HUES64 (cell line): Measurements from ENCODE around the gene BMERB1.

ENCODE experiments used
- H3K27ac ChIP-seq: 2 replicates; pipeline ENCODE4 v1.7.0; 2013; ENCODE audit warnings: low read depth, low read length, inconsistent platforms
- H3K27me3 ChIP-seq: 2 replicates; pipeline ENCODE4 v1.6.1; 2013; ENCODE audit warnings: mild to moderate bottlenecking, low read length; ENCODE audit not compliant: insufficient read depth
- H3K36me3 ChIP-seq: 2 replicates; pipeline ENCODE4 v1.6.1; 2013; ENCODE audit warnings: mild to moderate bottlenecking, low read length; ENCODE audit not compliant: insufficient read depth
- H3K4me1 ChIP-seq: 2 replicates; pipeline ENCODE4 v1.6.1; 2013; ENCODE audit warnings: mild to moderate bottlenecking, low read length, moderate library complexity; ENCODE audit not compliant: insufficient read depth
- H3K4me3 ChIP-seq: 2 replicates; pipeline ENCODE4 v1.5.1; 2013; ENCODE audit warnings: mild to moderate bottlenecking, low read length, moderate library complexity
- H3K9ac ChIP-seq: 2 replicates; pipeline ENCODE4 v1.6.1; 2013; ENCODE audit warnings: mild to moderate bottlenecking, low read depth, low read length
- H3K9me3 ChIP-seq: 2 replicates; pipeline ENCODE4 v1.6.1; 2013; ENCODE audit warnings: low read depth, low read length; ENCODE audit not compliant: insufficient read depth
- WGBS: fragments of 150-250, 120-280 bp; methylation state at CpG from one replicate; pipeline ENCODE4 v1.1.7; 2013; ENCODE audit warnings: missing lambda C conversion rate; 5-methylcytosine and 5-hydroxymethylcytosine counted together

Gene BMERB1

GRCh38 chr16:15502041-15502725, 67.8 kb downstream of the BMERB1 start:
- WGBS, result 65% methylated on average over 26 of the region's 26 CpGs
- Histone ChIP-seq H3K27me3 (no peaks in the 10 kb centered on the region), H3K4me1 (peaks cover 19% of the 10 kb centered on the region; the same call in 1 of the 2 replicates), H3K27ac (peak overlapping the region; percentile 12; the same call in 1 of the 2 replicates), H3K9me3 (no peaks in the 10 kb centered on the region), H3K9ac (no peak overlapping the region), H3K4me3 (no peak overlapping the region), H3K36me3 (no peaks in the 10 kb centered on the region)

GRCh38 chr16:15506441-15506840, 72.1 kb downstream of the BMERB1 start:
- no peak overlapping the region for H3K27ac ChIP-seq
- 100% methylated on average over 4 of the region's 4 CpGs for WGBS
- H3K9ac ChIP-seq, result no peak overlapping the region
- no peaks in the 10 kb centered on the region for H3K27me3 ChIP-seq
- peaks cover 33% of the 10 kb centered on the region for H3K4me1 ChIP-seq
- H3K4me3 ChIP-seq, result no peak overlapping the region
- no peaks in the 10 kb centered on the region for H3K36me3 ChIP-seq
- H3K9me3 ChIP-seq, result no peaks in the 10 kb centered on the region

GRCh38 chr16:15507301-15507958, 73.0 kb downstream of the BMERB1 start:
- no peak overlapping the region; the same call in 1 of the 2 replicates for H3K27ac ChIP-seq
- H3K4me3 ChIP-seq, result no peak overlapping the region
- peaks cover 27% of the 10 kb centered on the region for H3K4me1 ChIP-seq
- WGBS, result 70% methylated on average over 8 of the region's 8 CpGs
- H3K9ac ChIP-seq, result no peak overlapping the region
- H3K36me3 ChIP-seq, result no peaks in the 10 kb centered on the region
- H3K9me3 ChIP-seq, result no peaks in the 10 kb centered on the region
- H3K27me3 ChIP-seq, result no peaks in the 10 kb centered on the region

- H3K27ac ChIP-seq, result no peak overlapping the region; the same call in 1 of the 2 replicates
- no peak overlapping the region for H3K9ac ChIP-seq
- whole genome bisulfite sequencing, result 92% methylated on average over 5 of the region's 8 CpGs
- H3K9me3 ChIP-seq, result no peaks in the 10 kb centered on the region
- H3K27me3 ChIP-seq, result no peaks in the 10 kb centered on the region
- H3K4me1 ChIP-seq, result peaks cover 23% of the 10 kb centered on the region
- no peak overlapping the region for H3K4me3 ChIP-seq
- no peaks in the 10 kb centered on the region for H3K36me3 ChIP-seq
Measured at GRCh38 chr16:15507959-15508627, 73.7 kb downstream of the BMERB1 start.

GRCh38 chr16:15509051-15509592, 74.7 kb downstream of the BMERB1 start:
- H3K27me3 ChIP-seq, result no peaks in the 10 kb centered on the region
- 65% methylated on average over 14 of the region's 14 CpGs for WGBS
- H3K4me1 ChIP-seq, result peaks cover 23% of the 10 kb centered on the region
- H3K27ac ChIP-seq, result peak overlapping the region; percentile 89; the same call in 1 of the 2 replicates
- H3K9ac ChIP-seq, result no peak overlapping the region
- H3K4me3 ChIP-seq, result no peak overlapping the region
- no peaks in the 10 kb centered on the region for H3K36me3 ChIP-seq
- H3K9me3 ChIP-seq, result no peaks in the 10 kb centered on the region

- Histone ChIP-seq H3K4me3 (no peak overlapping the region), H3K9me3 (no peaks in the 10 kb centered on the region), H3K4me1 (peaks cover 23% of the 10 kb centered on the region), H3K27me3 (no peaks in the 10 kb centered on the region), H3K9ac (no peak overlapping the region), H3K36me3 (no peaks in the 10 kb centered on the region), H3K27ac (peak overlapping the region; percentile 89; the same call in 1 of the 2 replicates)
- WGBS, result 62% methylated on average over 19 of the region's 19 CpGs
Measured at GRCh38 chr16:15509593-15510535, 75.5 kb downstream of the BMERB1 start.

- H3K9me3 ChIP-seq, result no peaks in the 10 kb centered on the region
- H3K4me3 ChIP-seq, result no peak overlapping the region
- H3K27ac ChIP-seq, result no peak overlapping the region
- WGBS, result 88% methylated on average over 6 of the region's 6 CpGs
- peaks cover 23% of the 10 kb centered on the region for H3K4me1 ChIP-seq
- no peak overlapping the region for H3K9ac ChIP-seq
- no peaks in the 10 kb centered on the region for H3K27me3 ChIP-seq
- no peaks in the 10 kb centered on the region for H3K36me3 ChIP-seq
Measured at GRCh38 chr16:15510992-15511391, 76.6 kb downstream of the BMERB1 start.

GRCh38 chr16:15511759-15512487, 77.5 kb downstream of the BMERB1 start:
- Histone ChIP-seq H3K27me3 (no peaks in the 10 kb centered on the region), H3K9me3 (no peaks in the 10 kb centered on the region), H3K4me1 (peaks cover 23% of the 10 kb centered on the region), H3K9ac (no peak overlapping the region), H3K4me3 (no peak overlapping the region), H3K36me3 (peaks cover 2% of the 10 kb centered on the region), H3K27ac (no peak overlapping the region)
- 93% methylated on average over 11 of the region's 11 CpGs for WGBS

GRCh38 chr16:15513156-15513555, 78.8 kb downstream of the BMERB1 start:
- Histone ChIP-seq H3K36me3 (peaks cover 3% of the 10 kb centered on the region), H3K27ac (no peak overlapping the region), H3K9ac (no peak overlapping the region), H3K4me1 (peaks cover 15% of the 10 kb centered on the region), H3K4me3 (no peak overlapping the region), H3K27me3 (no peaks in the 10 kb centered on the region), H3K9me3 (no peaks in the 10 kb centered on the region)
- 95% methylated on average over 9 of the region's 11 CpGs for WGBS

GRCh38 chr16:15515992-15516391, 81.6 kb downstream of the BMERB1 start:
- H3K4me1 ChIP-seq, result no peaks in the 10 kb centered on the region
- no peak overlapping the region for H3K9ac ChIP-seq
- no peak overlapping the region for H3K27ac ChIP-seq
- no peaks in the 10 kb centered on the region for H3K27me3 ChIP-seq
- H3K9me3 ChIP-seq, result no peaks in the 10 kb centered on the region
- H3K4me3 ChIP-seq, result no peak overlapping the region
- H3K36me3 ChIP-seq, result peaks cover 3% of the 10 kb centered on the region
- WGBS, result 96% methylated on average over 4 of the region's 4 CpGs
